Subcutaneous adipose tissue (tissue), 4 donors: ENCODE results near the gene METTL3. TPM values are rescaled to one million over a fixed set of nuclear protein-coding genes. Genes with fewer than 3 reads are reported as not detected.

Experiments
- total RNA-seq, 4 donors: library from RNA; depleted of rRNA; stranded (reverse); fragments of >200 nt; gene quantifications; one replicate each; pipeline ENCODE4 v1.1.0, GENCODE V29; 2016
- TF ChIP-seq, protein P1 (sequence below): fragments of 450-650 bp; IDR thresholded peaks from one replicate; pipeline ENCODE4 v1.5.1; 2016; ENCODE audit warnings: low read depth, mild to moderate bottlenecking, control low read depth, antibody characterized with exemption, moderate library complexity

METTL3 gene
- total RNA-seq, 4 donors from 2014 or later = 29.8 to 46.9 (median 40.1) TPM

DNA sequence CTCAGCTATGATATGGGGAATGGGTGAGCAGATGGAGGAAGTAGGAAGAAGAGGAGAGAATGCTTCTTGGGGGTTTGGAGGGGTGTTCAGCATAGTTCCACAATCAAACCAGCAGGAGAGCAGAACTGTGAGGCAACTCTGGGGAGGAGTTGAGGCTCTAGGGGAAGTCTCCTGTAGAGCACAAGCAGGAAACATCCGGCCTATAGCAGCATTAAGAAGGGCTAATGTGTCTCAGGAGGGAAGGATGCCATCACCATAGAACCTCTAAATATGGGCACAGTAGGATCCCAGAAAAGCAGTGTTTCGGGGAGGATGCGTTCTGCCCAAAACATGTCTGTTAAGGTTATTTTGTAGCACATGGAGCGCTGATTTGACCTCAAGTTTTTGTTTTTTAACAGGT is 23.4 kb upstream of the METTL3 start:
- TF ChIP-seq, protein P1, sequence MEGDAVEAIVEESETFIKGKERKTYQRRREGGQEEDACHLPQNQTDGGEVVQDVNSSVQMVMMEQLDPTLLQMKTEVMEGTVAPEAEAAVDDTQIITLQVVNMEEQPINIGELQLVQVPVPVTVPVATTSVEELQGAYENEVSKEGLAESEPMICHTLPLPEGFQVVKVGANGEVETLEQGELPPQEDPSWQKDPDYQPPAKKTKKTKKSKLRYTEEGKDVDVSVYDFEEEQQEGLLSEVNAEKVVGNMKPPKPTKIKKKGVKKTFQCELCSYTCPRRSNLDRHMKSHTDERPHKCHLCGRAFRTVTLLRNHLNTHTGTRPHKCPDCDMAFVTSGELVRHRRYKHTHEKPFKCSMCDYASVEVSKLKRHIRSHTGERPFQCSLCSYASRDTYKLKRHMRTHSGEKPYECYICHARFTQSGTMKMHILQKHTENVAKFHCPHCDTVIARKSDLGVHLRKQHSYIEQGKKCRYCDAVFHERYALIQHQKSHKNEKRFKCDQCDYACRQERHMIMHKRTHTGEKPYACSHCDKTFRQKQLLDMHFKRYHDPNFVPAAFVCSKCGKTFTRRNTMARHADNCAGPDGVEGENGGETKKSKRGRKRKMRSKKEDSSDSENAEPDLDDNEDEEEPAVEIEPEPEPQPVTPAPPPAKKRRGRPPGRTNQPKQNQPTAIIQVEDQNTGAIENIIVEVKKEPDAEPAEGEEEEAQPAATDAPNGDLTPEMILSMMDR = no peak

DNA sequence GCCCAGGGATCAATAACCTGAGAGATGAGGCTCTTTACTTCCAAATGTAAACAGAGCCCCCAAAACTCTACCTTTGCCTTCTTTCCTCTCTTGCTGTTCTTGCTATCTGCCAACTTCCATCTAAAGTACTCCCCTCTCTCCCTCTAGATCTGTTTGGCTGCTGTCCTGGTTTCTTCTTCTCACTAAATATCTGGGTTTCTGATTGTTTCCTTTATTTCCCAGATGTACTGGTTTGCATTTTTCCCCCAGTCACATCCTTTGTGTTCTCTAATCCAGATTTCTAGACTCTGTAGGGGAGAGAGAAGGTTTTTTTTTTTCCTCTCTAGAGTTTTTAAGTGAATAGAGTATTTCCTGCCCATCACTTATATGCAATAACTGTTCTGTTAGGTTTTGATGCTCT is 22.2 kb upstream of the METTL3 start:
- TF ChIP-seq, protein P1 = no peak

DNA sequence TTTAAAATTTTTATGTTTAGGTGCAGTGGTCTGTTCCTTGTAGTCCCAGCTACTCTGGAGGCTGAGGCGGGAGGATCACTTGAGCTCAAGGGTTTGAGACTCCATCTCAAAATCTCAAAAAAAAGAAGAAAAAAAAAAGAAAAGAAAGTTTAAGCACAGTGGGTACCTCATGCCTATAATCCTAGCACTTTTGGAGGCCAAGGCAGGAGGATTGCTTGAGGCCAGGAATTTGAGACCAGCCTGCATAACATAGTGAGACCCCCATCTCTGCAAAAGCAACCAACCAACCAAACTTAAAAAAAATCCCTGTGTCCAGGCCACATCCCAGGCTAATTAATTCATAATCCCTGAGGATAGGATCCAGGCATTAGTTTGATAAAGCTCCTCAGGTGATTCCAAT is 18.4 kb upstream of the METTL3 start:
- TF ChIP-seq, protein P1 = no peak

DNA sequence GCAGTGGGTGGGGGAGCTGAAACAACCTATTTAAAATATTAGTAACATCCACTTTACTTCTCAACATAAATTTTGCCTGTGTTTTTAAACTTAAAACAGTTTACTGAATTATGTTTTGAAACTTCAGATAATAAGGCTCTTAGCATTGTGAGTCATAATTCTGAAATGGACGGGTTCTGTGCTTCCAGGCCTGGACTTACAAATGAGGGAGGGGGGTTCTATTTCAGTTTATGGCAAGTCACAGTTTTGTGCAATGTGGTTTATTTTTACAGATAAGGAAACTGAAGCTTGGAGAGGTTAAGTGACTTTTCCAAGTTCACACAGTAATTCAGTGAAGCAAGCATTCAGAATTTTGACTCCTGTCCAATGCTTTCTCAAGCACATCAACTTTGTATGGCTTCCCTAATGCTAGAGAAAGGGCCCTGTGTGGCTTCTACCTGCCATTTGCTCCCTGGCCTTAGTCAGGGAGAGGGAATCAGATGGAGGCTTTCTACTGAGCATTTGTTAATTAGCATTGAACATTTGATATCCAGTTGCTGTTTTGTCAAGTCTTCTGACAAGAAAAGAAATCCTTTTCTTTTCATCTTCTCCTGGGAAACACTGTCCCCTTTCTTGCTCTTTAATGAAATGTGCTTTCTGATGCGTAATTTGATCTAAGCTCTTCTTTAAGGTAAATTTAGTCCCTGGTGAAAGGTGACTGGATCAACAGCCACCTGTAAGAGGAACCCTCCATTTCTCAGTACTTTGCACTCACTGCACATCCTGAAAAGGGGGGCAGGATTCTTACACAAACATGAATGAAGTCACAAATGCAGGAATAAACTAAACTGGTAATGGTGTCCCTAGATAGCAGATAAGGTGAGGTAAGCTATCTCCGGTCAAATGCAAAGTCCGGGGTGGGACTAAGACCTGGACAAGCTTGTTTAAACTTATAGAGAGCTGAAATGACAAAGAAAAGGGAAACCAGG is 17.5 kb upstream of the METTL3 start:
- TF ChIP-seq, protein P1 = no peak

DNA sequence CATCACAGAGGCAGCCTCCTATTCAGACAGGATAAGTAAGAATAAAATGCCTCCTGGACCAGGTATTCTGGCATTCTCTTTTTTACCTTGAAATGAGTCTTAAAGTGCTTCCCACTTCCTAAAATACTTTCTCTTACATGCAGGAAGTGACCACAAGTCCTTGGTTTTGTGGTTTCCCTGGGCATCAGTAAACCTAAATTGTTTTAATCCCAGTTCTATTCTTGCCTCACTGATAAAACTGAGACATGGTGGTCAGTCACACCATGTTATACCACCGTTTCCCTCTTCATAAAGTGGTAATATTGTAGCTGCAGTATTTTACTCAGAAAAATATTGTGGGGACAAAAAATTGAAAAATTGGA is 16.2 kb upstream of the METTL3 start:
- TF ChIP-seq, protein P1 = no peak

DNA sequence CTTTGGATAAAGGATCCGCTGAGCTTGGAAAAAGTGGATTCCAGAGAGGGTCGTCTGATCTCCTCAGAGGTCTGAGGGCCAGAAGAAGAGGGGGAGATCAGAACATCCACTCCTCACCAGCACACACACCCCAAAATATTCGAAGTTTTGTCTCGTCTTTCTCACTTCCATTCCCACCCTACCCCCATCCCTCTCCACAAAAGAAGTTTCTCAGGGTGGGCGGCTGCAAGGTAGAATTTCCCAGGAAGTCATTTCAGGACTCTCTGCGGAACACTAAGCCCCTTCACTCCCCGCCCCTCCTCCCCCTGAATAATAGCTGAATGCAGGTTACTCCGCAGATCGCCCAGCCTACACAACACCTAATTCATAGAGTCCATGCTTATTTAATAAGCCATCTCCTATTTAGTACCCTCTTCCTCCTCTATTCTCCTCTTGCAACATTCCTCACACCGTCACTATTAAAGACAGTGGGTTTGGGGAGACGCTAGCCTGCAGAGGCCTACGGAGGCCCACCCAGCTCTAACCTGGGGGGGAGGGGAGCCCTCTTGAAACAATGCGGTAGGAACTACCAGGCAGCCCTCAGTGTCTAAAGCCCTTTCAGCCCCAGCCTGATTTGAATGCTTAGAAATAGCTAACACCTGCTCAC is 15.7 kb upstream of the METTL3 start:
- TF ChIP-seq, protein P1 = no peak

DNA sequence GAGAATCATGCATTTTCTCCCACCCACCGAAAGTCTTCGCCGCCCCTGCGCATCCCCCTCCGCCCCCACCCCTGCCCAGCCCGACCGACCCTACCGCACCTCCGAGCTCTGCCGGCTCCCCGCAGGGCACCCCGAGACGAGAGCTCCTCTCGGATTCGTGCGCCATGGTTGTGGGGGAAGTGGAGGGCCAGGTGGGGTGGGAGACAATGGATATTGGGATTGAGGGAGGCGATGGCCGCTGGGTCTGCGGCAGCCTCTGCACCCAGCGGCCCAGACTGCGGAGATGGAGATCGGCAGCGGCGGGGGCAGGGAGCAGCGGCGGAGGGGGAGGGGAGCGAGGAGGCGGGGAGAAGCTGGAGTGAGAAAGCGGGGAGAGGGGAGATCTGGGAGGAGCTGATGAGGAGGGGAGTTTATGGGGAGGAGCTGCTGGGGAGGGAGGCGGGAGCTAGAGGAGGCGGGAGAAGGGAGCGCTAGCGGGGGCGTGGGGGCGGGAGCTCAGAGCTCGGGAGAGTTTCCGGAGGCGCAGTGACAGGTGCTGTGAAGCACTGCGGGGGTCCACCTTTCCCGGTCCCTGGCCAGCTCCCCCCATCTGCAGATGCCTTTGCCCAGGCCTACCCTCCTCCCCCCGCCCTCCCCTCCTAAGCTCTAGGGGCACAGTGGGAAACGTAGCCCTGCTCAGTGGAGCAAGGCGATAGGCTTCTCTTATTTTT is 15.0 kb upstream of the METTL3 start, which contains the start of gene SALL2:
TSS of gene SALL2 (minus strand) at position 385 of the 710 bp plus-strand sequence. CDS start at position 166, 219 bp downstream.
- TF ChIP-seq, protein P1 = no peak
